SK-N-SH (cell line): Measurements from ENCODE around the gene STAMBP.

Experiments
- SMC3 ChIP-seq: IDR thresholded peaks from 2 replicates; pipeline ENCODE4 v1.6.1; 2012; ENCODE audit warnings: low read depth, low read length, improper control_type of control experiment
- TCF12 ChIP-seq: IDR thresholded peaks from 2 replicates; pipeline ENCODE4 v1.4.0; 2012

DNA sequence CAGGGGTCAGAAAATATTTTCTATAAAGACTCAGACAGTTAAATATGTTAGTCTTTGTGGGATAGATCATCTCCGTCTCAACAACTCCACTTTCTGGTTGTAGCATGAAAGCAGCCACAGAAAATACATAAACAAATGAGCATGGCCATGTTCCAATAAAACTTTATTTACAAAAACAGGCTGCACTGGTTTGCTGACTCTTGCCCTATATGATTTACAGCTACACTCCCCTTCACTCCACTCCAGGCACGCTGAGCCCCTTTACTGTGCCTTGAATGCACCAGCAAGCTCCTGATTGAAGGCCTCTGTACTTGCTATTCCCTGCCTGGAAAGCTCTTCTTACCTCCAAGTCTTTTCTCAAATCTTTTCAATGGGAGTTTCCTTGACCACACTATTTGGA lies 5.8 kb upstream of the STAMBP start:
- TF ChIP-seq TCF12 (no peak), SMC3 (no peak)
